ENCODE measurements around the gene MOV10L1. TPM values are rescaled to one million over a fixed set of nuclear protein-coding genes. Genes with fewer than 3 reads are reported as not detected.
A peak's percentile ranks its signal among the peaks of the same experiment; 100 is the strongest.

MOV10L1 gene
- total RNA-seq, 1 experiment from 2014 or later, result 0.26 TPM

GRCh38 chr22:50173983-50174355 lies 84.2 kb downstream of the MOV10L1 start:
- DNase-seq, result no peak
- ChIA-PET POLR2A (ENCODE audit: unreplicated experiment) (no interaction called here), CTCF (no interaction called here)
- Histone ChIP-seq H3F3A (ENCODE audit: low read length, unreplicated experiment) (no peaks in the 10 kb centered on the region), H3K9me3 (ENCODE audit: low read length) (no peaks in the 10 kb centered on the region), H2AFZ (ENCODE audit: low read length) (no peak overlapping the region), H3K9ac (ENCODE audit: low read length) (no peak overlapping the region), H4K20me1 (ENCODE audit: low read length) (no peaks in the 10 kb centered on the region), H3K4me2 (ENCODE audit: low read length) (no peak overlapping the region), H3K27me3 (ENCODE audit: low read length) (no peaks in the 10 kb centered on the region), H3K4me1 (ENCODE audit: insufficient read depth, low read length) (no peaks in the 10 kb centered on the region), H3K9me2 (replicated peaks; ENCODE audit: low read length) (no peaks in the 10 kb centered on the region), H3K4me3 (ENCODE audit: low read length) (no peak overlapping the region), H3K27ac (ENCODE audit: low read length) (no peak overlapping the region), H3K36me3 (ENCODE audit: low read depth, low read length) (no peaks in the 10 kb centered on the region), H3K79me2 (ENCODE audit: low read length) (no peaks in the 10 kb centered on the region; the same call in 1 of the 2 replicates)
- TF ChIP-seq EZH2phosphoT487 (IDR thresholded peaks at IDR 0.05; ENCODE audit: borderline replicate concordance, low read length), result no peak
- TF ChIP-seq EZH2 (IDR thresholded peaks at IDR 0.05; ENCODE audit: low read length, unreplicated experiment), result no peak
- TF ChIP-seq CTCF (conservative IDR thresholded peaks at IDR 0.05; ENCODE audit: low read depth, low read length), result no peak
- ATAC-seq, result no peak
- intact Hi-C loops (cut with micrococcal nuclease), result no loop called here
- BruUV-seq (replicated peaks), result no TSS peak

GRCh38 chr22:50174382-50175190 lies 84.8 kb downstream of the MOV10L1 start:
- Histone ChIP-seq H3K4me2 (ENCODE audit: low read length) (no peak overlapping the region), H3F3A (ENCODE audit: low read length, unreplicated experiment) (no peaks in the 10 kb centered on the region), H3K4me1 (ENCODE audit: insufficient read depth, low read length) (no peaks in the 10 kb centered on the region), H3K4me3 (ENCODE audit: low read length) (no peak overlapping the region), H3K9ac (ENCODE audit: low read length) (no peak overlapping the region), H3K36me3 (ENCODE audit: low read depth, low read length) (no peaks in the 10 kb centered on the region), H3K27me3 (ENCODE audit: low read length) (no peaks in the 10 kb centered on the region), H3K9me3 (ENCODE audit: low read length) (no peaks in the 10 kb centered on the region), H4K20me1 (ENCODE audit: low read length) (no peaks in the 10 kb centered on the region), H3K27ac (ENCODE audit: low read length) (no peak overlapping the region), H3K79me2 (ENCODE audit: low read length) (no peaks in the 10 kb centered on the region; the same call in 1 of the 2 replicates), H2AFZ (ENCODE audit: low read length) (no peak overlapping the region), H3K9me2 (replicated peaks; ENCODE audit: low read length) (no peaks in the 10 kb centered on the region)
- TF ChIP-seq EZH2phosphoT487 (IDR thresholded peaks at IDR 0.05; ENCODE audit: borderline replicate concordance, low read length) (no peak), CTCF (conservative IDR thresholded peaks at IDR 0.05; ENCODE audit: low read depth, low read length) (no peak), EZH2 (IDR thresholded peaks at IDR 0.05; ENCODE audit: low read length, unreplicated experiment) (no peak)
- DNase-seq (no peak), ATAC-seq (0 out of 2 replicates have a peak, but pooled peaks have one; percentile 18)
- POLR2A ChIA-PET (ENCODE audit: unreplicated experiment), result no interaction called here
- intact Hi-C loops (cut with micrococcal nuclease), result no loop called here
- CTCF ChIA-PET, result no interaction called here
- no TSS peak for BruUV-seq (replicated peaks)

GRCh38 chr22:50175191-50175461 lies 85.3 kb downstream of the MOV10L1 start:
- Histone ChIP-seq H3K9ac (ENCODE audit: low read length) (no peak overlapping the region), H3K9me3 (ENCODE audit: low read length) (no peaks in the 10 kb centered on the region), H4K20me1 (ENCODE audit: low read length) (no peaks in the 10 kb centered on the region), H3K27me3 (ENCODE audit: low read length) (no peaks in the 10 kb centered on the region), H3K9me2 (replicated peaks; ENCODE audit: low read length) (no peaks in the 10 kb centered on the region), H3F3A (ENCODE audit: low read length, unreplicated experiment) (no peaks in the 10 kb centered on the region), H3K4me3 (ENCODE audit: low read length) (no peak overlapping the region), H3K36me3 (ENCODE audit: low read depth, low read length) (no peaks in the 10 kb centered on the region), H3K4me2 (ENCODE audit: low read length) (no peak overlapping the region), H3K27ac (ENCODE audit: low read length) (no peak overlapping the region), H2AFZ (ENCODE audit: low read length) (no peak overlapping the region), H3K79me2 (ENCODE audit: low read length) (no peaks in the 10 kb centered on the region; the same call in 1 of the 2 replicates), H3K4me1 (ENCODE audit: insufficient read depth, low read length) (no peaks in the 10 kb centered on the region)
- ATAC-seq, result no peak
- DNase-seq, result no peak
- POLR2A ChIA-PET (ENCODE audit: unreplicated experiment), result no interaction called here
- intact Hi-C loops (cut with micrococcal nuclease), result no loop called here
- BruUV-seq (replicated peaks), result no TSS peak
- TF ChIP-seq EZH2phosphoT487 (IDR thresholded peaks at IDR 0.05; ENCODE audit: borderline replicate concordance, low read length), result no peak
- no peak for TF ChIP-seq CTCF (conservative IDR thresholded peaks at IDR 0.05; ENCODE audit: low read depth, low read length)
- no peak for TF ChIP-seq EZH2 (IDR thresholded peaks at IDR 0.05; ENCODE audit: low read length, unreplicated experiment)
- CTCF ChIA-PET, result no interaction called here
